Measurements from ENCODE around the gene PAX8. TPM values are rescaled to one million over a fixed set of nuclear protein-coding genes. Genes with fewer than 3 reads are reported as not detected.
"Not testable (repeated sequence)": the region's sequence is repeated elsewhere in the genome, so short reads cannot be mapped to it uniquely, and the experiment has no call there.

The PAX8 gene
- total and polyA plus RNA-seq, 2 experiments from 2014 or later: 0.21 to 0.32 TPM

GRCh38 chr2:113235347-113236226, 43.1 kb downstream of the PAX8 start:
- not testable (repeated sequence) for H4K20me1 ChIP-seq (replicated peaks; ENCODE audit: insufficient read depth); H3K27me3 Mint-ChIP-seq (ENCODE audit: insufficient read depth, low read depth, poor library complexity); H3K27ac Mint-ChIP-seq; H3K27me3 ChIP-seq (ENCODE audit: insufficient read depth); H3K4me1 Mint-ChIP-seq; ATAC-seq; H3F3A ChIP-seq (replicated peaks; ENCODE audit: low read depth); H3K79me2 ChIP-seq (replicated peaks; ENCODE audit: insufficient read depth); H3K36me3 Mint-ChIP-seq (ENCODE audit: low read depth); H3K4me1 ChIP-seq (ENCODE audit: insufficient read depth); H3K9me3 Mint-ChIP-seq; H3K9me2 ChIP-seq (ENCODE audit: insufficient read depth); H3K4me3 Mint-ChIP-seq; H3K36me3 ChIP-seq (ENCODE audit: insufficient read depth); H3K27ac ChIP-seq (ENCODE audit: low read depth)
- TF ChIP-seq POLR2AphosphoS5 (IDR thresholded peaks at IDR 0.05; ENCODE audit: low read depth): peak; percentile 72
- peak; percentile 83 for DNase-seq (ENCODE audit: low spot score)
- peak overlapping the region; percentile 71 for H3K4me2 ChIP-seq
- H2AFZ ChIP-seq: peak overlapping the region; percentile 85
- H3K4me3 ChIP-seq: peak overlapping the region; percentile 57

- H3K4me2 ChIP-seq: peak overlapping the region; percentile 71
- DNase-seq (ENCODE audit: low spot score) (no peak), ATAC-seq (no peak)
- no peak for TF ChIP-seq ZNF331 (CRISPR knock-in tag; IDR thresholded peaks at IDR 0.05; ENCODE audit: low read depth)
- TF ChIP-seq CTCF (conservative IDR thresholded peaks at IDR 0.05; ENCODE audit: low read depth in 2 of 2): no peak
- no peak for TF ChIP-seq ETS1 (IDR thresholded peaks at IDR 0.05)
- no peak for TF ChIP-seq JUNB (IDR thresholded peaks at IDR 0.05; ENCODE audit: unreplicated experiment)
- TF ChIP-seq EZH2phosphoT487 (IDR thresholded peaks at IDR 0.05; ENCODE audit: unreplicated experiment): no peak
- no peak for TF ChIP-seq EZH2 (IDR thresholded peaks at IDR 0.05; ENCODE audit: low read depth, unreplicated experiment)
- TF ChIP-seq ZNF462 (CRISPR knock-in tag; IDR thresholded peaks at IDR 0.05): no peak
- TF ChIP-seq STAT1 (IDR thresholded peaks at IDR 0.05; ENCODE audit: unreplicated experiment): no peak
- TF ChIP-seq ZNF114 (CRISPR knock-in tag; IDR thresholded peaks at IDR 0.05): no peak
- no peaks in the 10 kb centered on the region for H3K9me2 ChIP-seq (ENCODE audit: insufficient read depth)
- no peaks in the 10 kb centered on the region for H4K20me1 ChIP-seq (replicated peaks; ENCODE audit: insufficient read depth)
- peak overlapping the region; percentile 85 for H2AFZ ChIP-seq
- no peak overlapping the region for H3K4me3 Mint-ChIP-seq
- H3K27me3 Mint-ChIP-seq (ENCODE audit: insufficient read depth, low read depth, poor library complexity): peaks cover 2% of the 10 kb centered on the region
- H3K4me1 ChIP-seq (ENCODE audit: insufficient read depth): no peaks in the 10 kb centered on the region
- H3K4me1 Mint-ChIP-seq: no peaks in the 10 kb centered on the region
- H3K79me2 ChIP-seq (replicated peaks; ENCODE audit: insufficient read depth): 0 out of 2 replicates have a peak, but pooled peaks cover 9% of the 10 kb centered on the region
- H3K27me3 ChIP-seq (ENCODE audit: insufficient read depth): no peaks in the 10 kb centered on the region
- H3K9me3 Mint-ChIP-seq: no peaks in the 10 kb centered on the region; the same call in 2 of the 3 replicates
- H3K27ac ChIP-seq (ENCODE audit: low read depth): no peak overlapping the region
- H3K36me3 Mint-ChIP-seq (ENCODE audit: low read depth): no peaks in the 10 kb centered on the region
- H3K4me3 ChIP-seq: peak overlapping the region; percentile 57
- H3F3A ChIP-seq (replicated peaks; ENCODE audit: low read depth): no peaks in the 10 kb centered on the region
- H3K27ac Mint-ChIP-seq: no peak overlapping the region
- no peaks in the 10 kb centered on the region for H3K36me3 ChIP-seq (ENCODE audit: insufficient read depth)
Measured at GRCh38 chr2:113234721-113235346, 43.9 kb downstream of the PAX8 start.

Data from GM23338 (cell line).